Measurements from ENCODE around the gene AADACL2. TPM values are rescaled to one million over a fixed set of nuclear protein-coding genes. Genes with fewer than 3 reads are reported as not detected.

AADACL2 gene, protein sequence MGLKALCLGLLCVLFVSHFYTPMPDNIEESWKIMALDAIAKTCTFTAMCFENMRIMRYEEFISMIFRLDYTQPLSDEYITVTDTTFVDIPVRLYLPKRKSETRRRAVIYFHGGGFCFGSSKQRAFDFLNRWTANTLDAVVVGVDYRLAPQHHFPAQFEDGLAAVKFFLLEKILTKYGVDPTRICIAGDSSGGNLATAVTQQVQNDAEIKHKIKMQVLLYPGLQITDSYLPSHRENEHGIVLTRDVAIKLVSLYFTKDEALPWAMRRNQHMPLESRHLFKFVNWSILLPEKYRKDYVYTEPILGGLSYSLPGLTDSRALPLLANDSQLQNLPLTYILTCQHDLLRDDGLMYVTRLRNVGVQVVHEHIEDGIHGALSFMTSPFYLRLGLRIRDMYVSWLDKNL
- total RNA-seq, result not detected

DNA sequence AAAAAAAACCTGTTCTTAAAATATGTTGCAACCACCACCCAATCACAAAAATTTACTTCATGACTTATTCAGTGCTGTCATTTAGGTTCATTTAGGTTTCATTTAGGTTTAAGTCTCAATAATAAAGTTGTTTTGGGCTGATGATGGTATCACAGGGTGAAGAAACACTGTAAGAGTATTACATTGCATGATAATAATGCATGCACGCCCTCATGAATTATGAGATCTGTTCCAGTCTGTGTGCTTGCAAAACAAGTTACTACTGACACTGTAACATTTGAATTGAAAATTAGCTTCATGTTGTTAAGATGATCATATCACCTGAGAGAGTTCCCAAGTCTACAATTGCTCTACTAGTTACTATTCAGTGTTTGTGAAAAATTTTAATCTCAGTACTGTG is at the start of gene AADACL2:
TSS of gene AADACL2 (plus strand) at position 315 of the 400 bp plus-strand sequence. CDS start 109 bp downstream, outside the sequence.
- H3K4me1 ChIP-seq (ENCODE audit: insufficient read depth, low read length), result no peaks in the 10 kb centered on the region
- H3K4me3 ChIP-seq (ENCODE audit: low read length), result no peak within 1 kb of the TSS
- no peaks in the 10 kb centered on the region for H3K9me3 ChIP-seq (ENCODE audit: low read depth, low read length)
- no peaks in the 10 kb centered on the region for H3K27me3 ChIP-seq (ENCODE audit: insufficient read depth, low read length)

DNA sequence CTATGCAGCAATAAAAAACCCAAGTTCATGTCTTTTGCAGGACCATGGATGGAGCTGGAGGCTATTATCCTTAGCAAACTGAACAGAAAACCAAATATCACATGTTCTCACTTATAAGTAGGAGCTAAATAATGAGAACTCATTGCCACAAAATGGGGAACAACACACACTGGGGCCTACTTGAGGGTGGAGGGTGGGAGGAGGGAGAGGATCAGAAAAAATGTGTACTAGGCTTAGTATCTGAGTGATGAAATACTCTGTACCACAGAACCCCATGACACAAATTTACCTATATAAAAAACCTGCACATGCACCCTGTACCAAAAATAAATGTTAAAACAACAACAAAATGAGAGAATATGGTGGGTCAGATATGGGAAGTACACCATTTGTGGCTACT is 49.6 kb upstream of the AADACL2 start:
- Histone ChIP-seq H3K4me3 (ENCODE audit: low read length) (no peak overlapping the region), H3K9me3 (ENCODE audit: low read depth, low read length) (no peaks in the 10 kb centered on the region), H3K4me1 (ENCODE audit: insufficient read depth, low read length) (no peaks in the 10 kb centered on the region), H3K27me3 (ENCODE audit: insufficient read depth, low read length) (no peaks in the 10 kb centered on the region)

DNA sequence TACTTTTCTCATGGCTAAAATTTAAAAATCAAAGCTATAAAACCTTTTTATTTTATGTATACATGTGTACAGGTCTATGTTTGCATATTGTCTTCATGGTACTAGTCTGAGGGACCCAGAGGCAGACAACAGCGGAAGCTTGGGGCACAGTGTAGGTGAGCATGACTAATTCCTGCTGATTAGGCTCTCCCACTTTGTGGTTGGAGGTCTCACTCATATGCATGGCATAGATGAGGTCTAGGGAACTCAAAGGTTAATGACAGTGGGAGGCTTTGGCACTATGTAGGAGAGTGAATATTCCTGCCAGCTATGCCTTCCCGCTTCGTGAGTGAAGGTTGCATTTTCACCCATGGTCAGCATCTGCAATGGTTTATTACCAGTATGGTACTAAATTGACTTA is 47.5 kb upstream of the AADACL2 start:
- Histone ChIP-seq H3K27me3 (ENCODE audit: insufficient read depth, low read length) (no peaks in the 10 kb centered on the region), H3K9me3 (ENCODE audit: low read depth, low read length) (no peaks in the 10 kb centered on the region), H3K4me1 (ENCODE audit: insufficient read depth, low read length) (no peaks in the 10 kb centered on the region), H3K4me3 (ENCODE audit: low read length) (no peak overlapping the region)

DNA sequence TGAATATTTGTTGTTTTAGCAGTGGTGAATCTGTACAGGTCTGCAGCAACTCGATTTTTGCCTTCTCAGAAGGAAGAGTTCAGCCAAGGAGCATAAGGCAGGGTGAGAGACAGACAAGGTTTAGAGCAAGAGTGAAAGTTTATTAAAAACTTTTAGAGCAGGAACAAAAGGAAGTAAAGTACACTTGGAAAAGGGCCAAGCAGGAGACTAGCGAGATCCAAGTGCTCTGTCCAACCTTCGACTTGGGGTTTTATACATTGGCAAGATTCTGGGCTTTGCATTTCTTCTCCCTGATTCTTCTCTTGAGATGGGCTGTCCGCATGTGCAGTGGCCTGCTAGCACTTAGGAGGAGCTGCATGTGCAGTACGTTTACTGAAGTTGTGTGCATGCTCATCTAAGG is 46.7 kb upstream of the AADACL2 start:
- Histone ChIP-seq H3K9me3 (ENCODE audit: low read depth, low read length) (no peaks in the 10 kb centered on the region), H3K27me3 (ENCODE audit: insufficient read depth, low read length) (no peaks in the 10 kb centered on the region), H3K4me1 (ENCODE audit: insufficient read depth, low read length) (no peaks in the 10 kb centered on the region), H3K4me3 (ENCODE audit: low read length) (no peak overlapping the region)

DNA sequence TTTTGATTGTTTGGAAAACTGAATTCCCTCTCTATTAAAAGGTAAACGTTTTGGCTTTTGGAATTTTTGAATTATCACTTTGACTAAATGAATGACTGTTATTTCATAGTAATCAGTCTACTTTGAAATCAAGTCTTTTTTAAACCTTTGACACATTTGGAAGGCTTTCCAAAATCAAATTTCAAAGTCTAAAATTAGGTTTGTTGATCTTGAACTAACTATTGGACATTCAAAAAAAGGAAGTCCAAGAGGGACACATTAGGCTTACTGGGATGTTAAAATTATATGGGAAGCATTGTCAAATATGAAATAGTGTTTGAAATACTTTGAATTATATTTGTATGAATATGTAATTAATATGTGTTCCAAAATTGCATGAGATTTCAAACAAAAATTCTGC is 45.2 kb upstream of the AADACL2 start:
- Histone ChIP-seq H3K27me3 (ENCODE audit: insufficient read depth, low read length) (no peaks in the 10 kb centered on the region), H3K4me3 (ENCODE audit: low read length) (no peak overlapping the region), H3K9me3 (ENCODE audit: low read depth, low read length) (no peaks in the 10 kb centered on the region), H3K4me1 (ENCODE audit: insufficient read depth, low read length) (no peaks in the 10 kb centered on the region)

DNA sequence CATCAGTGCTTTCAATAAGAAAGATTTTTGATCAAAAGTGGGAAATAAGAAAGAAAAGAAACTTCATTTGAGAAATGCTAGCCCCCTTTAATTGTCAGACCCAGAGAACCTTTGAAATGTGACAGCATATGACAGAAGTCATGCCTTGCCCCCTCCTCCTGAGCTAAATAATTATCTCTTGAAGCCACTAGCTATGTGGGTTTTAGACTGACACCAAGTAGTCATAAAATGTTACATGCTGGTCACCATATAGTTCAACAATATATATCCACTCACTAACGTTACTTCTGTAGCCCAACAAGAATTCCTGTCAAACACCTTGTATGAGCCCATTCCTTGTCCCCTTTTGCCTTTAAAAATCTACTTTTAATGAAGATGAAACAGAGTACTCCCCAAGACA is 43.1 kb upstream of the AADACL2 start:
- H3K4me3 ChIP-seq (ENCODE audit: low read length), result no peak overlapping the region
- no peaks in the 10 kb centered on the region for H3K4me1 ChIP-seq (ENCODE audit: insufficient read depth, low read length)
- H3K9me3 ChIP-seq (ENCODE audit: low read depth, low read length), result no peaks in the 10 kb centered on the region
- no peaks in the 10 kb centered on the region for H3K27me3 ChIP-seq (ENCODE audit: insufficient read depth, low read length)

DNA sequence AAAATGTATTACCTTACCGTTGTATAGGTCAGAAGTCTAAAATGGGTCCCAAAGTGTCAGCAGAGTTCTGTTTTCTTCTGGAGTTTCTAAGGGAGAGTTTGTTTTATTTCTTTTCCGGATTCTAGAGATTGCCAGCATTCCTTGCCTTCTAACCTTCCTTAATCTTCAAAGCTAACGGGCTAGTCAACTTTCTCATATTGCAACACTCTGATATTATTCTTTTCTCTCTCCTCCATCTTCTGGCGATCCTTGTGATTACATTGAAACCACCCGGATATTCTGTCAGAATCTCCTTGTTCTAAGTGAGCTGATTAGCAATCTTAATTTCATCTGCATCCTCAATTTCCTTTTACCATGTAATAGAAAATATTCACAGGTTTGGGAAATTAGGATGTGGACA is 36.2 kb upstream of the AADACL2 start:
- H3K9me3 ChIP-seq (ENCODE audit: low read depth, low read length), result no peaks in the 10 kb centered on the region
- no peak overlapping the region for H3K4me3 ChIP-seq (ENCODE audit: low read length)
- no peaks in the 10 kb centered on the region for H3K4me1 ChIP-seq (ENCODE audit: insufficient read depth, low read length)
- no peaks in the 10 kb centered on the region for H3K27me3 ChIP-seq (ENCODE audit: insufficient read depth, low read length)

DNA sequence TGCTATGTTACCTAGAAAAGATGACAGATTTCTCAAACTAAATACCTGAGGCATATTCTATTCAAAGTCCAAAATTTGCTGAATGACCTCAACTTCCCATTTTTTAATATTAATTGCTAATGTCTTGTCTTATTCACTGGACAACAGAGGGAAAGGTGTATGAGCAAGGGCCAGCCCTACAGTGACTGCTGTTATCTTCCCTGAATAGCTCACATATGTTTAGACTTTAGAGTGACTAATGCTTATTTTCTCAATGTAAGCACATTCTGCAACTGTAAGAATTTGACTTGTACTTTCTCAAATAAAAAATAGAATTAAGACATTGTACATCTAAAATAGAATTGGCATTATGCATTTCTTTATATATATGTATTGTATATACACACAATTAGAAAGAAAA is 26.5 kb upstream of the AADACL2 start:
- Histone ChIP-seq H3K4me1 (ENCODE audit: insufficient read depth, low read length) (no peaks in the 10 kb centered on the region), H3K9me3 (ENCODE audit: low read depth, low read length) (no peaks in the 10 kb centered on the region), H3K27me3 (ENCODE audit: insufficient read depth, low read length) (no peaks in the 10 kb centered on the region), H3K4me3 (ENCODE audit: low read length) (no peak overlapping the region)

DNA sequence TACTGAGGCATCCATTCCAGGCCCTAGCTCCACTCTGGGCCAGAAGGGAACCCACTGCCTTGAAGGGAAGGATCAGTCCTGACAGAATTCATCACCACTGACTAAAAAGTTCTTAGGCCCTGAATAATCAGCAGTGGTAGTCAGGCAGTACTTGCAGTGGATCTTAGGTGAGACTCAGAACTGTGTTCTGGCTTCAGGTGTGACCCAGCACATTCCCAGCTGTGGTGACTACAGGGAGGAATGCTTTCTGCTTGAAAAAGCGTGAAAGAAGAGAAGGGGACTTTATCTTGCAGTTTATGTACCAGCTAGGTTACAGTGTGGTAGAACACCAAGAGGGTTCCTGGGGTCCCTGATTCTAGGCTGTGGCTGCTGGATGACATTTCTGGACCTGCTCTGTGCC is 24.9 kb upstream of the AADACL2 start:
- H3K9me3 ChIP-seq (ENCODE audit: low read depth, low read length), result peaks cover 4% of the 10 kb centered on the region
- no peak overlapping the region for H3K4me3 ChIP-seq (ENCODE audit: low read length)
- no peaks in the 10 kb centered on the region for H3K4me1 ChIP-seq (ENCODE audit: insufficient read depth, low read length)
- H3K27me3 ChIP-seq (ENCODE audit: insufficient read depth, low read length), result no peaks in the 10 kb centered on the region

DNA sequence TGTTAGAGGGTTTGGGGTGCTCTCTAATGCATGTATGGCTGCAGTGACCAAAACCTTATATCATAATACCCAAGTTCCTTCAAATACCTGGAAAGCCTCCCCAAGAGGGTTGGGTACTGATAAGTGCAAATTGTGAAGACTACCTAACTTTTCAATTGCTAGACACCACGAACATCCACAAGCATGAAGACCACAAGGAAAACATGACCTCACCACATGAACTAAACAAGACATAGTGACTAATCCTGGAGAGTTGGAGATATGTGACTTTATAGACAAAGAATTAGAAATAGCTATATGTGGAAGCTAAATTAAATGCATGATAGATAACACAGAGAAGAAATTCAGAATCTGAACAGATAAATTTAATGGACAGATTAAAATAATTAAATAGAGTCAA is 23.9 kb upstream of the AADACL2 start:
- Histone ChIP-seq H3K4me1 (ENCODE audit: insufficient read depth, low read length) (no peaks in the 10 kb centered on the region), H3K4me3 (ENCODE audit: low read length) (no peak overlapping the region), H3K9me3 (ENCODE audit: low read depth, low read length) (peaks cover 4% of the 10 kb centered on the region), H3K27me3 (ENCODE audit: insufficient read depth, low read length) (no peaks in the 10 kb centered on the region)

DNA sequence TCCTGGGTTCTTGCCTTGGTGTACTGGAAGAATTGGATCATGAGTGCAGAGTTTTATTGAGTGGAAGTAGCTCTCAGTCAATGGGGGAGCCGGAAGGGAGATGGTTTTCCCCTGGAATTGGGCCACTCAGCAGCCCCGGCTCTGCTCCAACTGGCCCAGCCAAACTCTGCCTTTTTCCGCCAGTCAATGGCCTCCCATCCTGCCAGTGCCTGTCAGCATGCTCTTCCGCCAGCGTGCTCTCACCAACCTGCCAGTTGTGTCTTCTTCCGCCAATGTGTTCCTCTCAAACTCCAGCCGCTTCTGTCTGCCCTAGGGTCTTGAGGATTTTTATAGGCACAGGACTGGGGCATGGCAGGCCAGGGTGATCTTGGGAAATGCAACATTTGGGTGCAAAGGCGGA is 12.4 kb upstream of the AADACL2 start:
- Histone ChIP-seq H3K4me3 (ENCODE audit: low read length) (no peak overlapping the region), H3K4me1 (ENCODE audit: insufficient read depth, low read length) (no peaks in the 10 kb centered on the region), H3K9me3 (ENCODE audit: low read depth, low read length) (peaks cover 13% of the 10 kb centered on the region), H3K27me3 (ENCODE audit: insufficient read depth, low read length) (no peaks in the 10 kb centered on the region)

DNA sequence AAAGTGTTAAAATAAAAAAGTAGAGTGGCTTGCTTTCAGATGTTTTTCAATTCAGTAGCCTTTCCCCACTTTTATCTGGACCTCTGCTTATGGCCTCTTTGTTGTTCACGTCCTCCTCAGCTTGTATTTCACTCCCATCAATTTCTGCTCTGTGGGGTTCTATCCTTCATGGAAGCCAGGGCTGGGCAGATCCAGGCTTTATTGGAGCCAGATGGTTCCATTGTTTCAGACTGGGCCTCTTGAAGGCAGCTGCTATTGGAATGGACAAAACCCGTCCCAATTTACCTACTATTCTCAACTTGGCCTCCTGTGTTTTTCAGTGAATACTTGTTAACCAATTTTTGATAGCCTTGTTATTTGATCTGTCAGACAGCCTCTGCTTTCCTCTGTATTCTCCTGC is 10.9 kb upstream of the AADACL2 start:
- Histone ChIP-seq H3K4me1 (ENCODE audit: insufficient read depth, low read length) (no peaks in the 10 kb centered on the region), H3K4me3 (ENCODE audit: low read length) (no peak overlapping the region), H3K9me3 (ENCODE audit: low read depth, low read length) (peaks cover 13% of the 10 kb centered on the region), H3K27me3 (ENCODE audit: insufficient read depth, low read length) (no peaks in the 10 kb centered on the region)

DNA sequence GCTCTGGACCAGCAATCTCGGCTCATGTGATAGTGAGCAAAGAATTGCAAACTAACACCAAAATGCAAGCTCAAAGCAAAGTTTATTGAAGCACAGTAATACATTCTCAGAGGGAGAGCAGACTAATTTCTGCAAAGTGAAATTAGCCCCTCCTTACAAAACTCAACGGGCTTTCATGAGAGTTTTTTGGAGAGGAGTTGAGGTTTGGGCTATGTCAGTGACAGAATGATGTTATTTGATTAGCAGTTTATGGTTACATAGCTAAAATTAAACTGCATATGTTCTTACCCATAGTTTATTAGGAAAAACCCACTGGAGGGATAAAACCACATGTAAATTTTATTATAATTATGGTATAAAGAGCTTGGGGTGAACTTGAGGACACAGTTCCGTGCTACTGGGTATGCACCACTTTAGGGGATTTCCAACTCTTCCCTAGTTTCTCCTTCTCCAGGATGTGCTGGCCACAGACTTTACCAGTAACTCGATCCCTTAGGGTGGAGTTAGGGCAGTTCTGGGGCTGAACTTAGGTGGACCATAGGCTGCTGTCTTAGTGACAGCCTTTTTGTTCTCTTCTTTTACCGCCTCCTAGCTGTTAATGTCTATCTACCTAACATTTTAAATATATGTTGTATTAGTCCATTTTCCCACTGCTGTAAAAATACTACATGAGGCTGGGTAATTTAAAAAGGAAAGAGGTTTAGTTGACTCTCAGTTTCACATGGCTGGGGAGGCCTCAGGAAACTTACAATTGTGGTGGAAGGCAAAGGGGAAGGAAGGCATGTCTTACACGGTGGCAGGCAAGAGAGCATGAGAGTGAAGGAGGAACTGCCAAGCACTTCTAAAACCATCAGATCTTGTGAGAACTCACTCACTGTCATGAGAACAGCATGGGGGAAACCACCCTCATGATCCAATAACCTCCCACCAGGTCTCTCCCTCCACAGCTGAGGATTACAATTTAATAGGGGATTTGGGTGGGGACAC is 8.9 kb upstream of the AADACL2 start:
- no peaks in the 10 kb centered on the region for H3K4me1 ChIP-seq (ENCODE audit: insufficient read depth, low read length)
- H3K27me3 ChIP-seq (ENCODE audit: insufficient read depth, low read length), result no peaks in the 10 kb centered on the region

DNA sequence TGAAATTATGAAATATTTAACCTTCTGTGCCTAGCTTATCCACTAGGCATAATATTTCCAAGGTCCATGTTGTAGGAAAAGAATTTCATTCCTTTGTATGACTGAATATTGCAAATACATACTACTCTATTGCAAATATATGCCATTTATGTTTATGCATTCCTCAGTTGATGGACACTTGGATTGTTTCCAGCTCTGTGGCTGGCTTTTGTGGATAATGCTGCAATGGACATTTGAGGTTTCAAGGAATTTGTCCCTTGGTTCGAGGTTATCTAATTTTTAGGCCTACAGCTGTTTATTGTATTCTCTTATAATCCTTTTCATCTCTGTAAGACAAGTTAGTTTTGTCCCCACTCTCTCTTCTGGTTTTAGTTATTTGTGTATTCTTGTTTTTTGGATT is 7.7 kb upstream of the AADACL2 start:
- Histone ChIP-seq H3K27me3 (ENCODE audit: insufficient read depth, low read length) (no peaks in the 10 kb centered on the region), H3K9me3 (ENCODE audit: low read depth, low read length) (peaks cover 13% of the 10 kb centered on the region), H3K4me3 (ENCODE audit: low read length) (no peak overlapping the region), H3K4me1 (ENCODE audit: insufficient read depth, low read length) (no peaks in the 10 kb centered on the region)

More for the DNA sequence above, 8.9 kb upstream of the AADACL2 start:
- Histone ChIP-seq H3K4me3 (ENCODE audit: low read length) (no peak overlapping the region), H3K9me3 (ENCODE audit: low read depth, low read length) (peaks cover 13% of the 10 kb centered on the region)

DNA sequence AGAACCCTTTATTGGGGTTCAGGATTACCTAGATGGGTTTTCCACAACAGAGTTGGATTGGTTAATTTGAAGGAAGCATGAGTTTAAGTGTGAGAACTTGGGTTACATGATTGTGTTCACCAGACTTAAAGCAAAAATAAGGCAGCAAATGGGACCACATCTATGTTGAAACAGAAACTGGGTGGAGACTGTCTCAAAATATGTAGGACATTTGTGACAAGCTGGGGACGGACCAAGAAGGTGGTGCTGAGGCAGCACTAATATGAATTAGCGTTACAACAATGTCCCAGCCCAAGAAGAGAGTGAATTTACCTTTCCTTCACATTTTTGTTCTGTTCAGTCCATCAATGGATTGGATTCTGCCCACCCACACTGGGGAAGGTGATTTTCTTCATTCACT is 866 bp upstream of the AADACL2 start:
- H3K27me3 ChIP-seq (ENCODE audit: insufficient read depth, low read length), result no peaks in the 10 kb centered on the region
- H3K9me3 ChIP-seq (ENCODE audit: low read depth, low read length), result no peaks in the 10 kb centered on the region
- no peaks in the 10 kb centered on the region for H3K4me1 ChIP-seq (ENCODE audit: insufficient read depth, low read length)
- no peak overlapping the region for H3K4me3 ChIP-seq (ENCODE audit: low read length)
